ENCODE results near the gene TPM1.

DNA sequence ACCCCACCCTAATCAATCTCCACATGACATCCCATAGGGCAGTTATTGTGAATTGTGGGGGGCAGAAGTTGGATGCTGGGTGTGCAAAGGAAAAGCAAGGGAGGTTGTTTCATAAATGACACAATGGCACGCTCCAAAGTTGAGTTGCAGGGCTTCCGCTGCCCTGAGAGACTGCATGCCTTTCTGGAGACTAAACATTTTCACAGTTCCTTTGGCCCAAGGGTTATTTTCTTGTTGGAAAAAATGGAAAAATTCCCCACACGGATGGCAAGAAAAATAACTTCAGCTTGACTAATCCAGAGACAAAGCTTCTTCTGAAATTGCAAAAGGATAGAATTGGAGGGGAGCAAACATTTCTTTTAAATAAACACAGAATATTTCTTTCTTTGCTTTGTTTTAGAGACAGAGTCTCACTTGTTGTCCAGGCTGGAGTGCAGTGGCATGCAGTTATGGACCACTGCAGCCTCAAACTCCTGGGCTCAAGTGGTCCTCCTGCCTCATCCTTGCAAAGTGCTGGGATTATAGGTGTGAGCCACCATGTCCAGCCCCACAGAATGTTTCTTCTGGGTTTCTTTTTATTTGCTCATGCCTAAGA is 19.1 kb upstream of the TPM1 start:
- TF ChIP-seq, protein P1, sequence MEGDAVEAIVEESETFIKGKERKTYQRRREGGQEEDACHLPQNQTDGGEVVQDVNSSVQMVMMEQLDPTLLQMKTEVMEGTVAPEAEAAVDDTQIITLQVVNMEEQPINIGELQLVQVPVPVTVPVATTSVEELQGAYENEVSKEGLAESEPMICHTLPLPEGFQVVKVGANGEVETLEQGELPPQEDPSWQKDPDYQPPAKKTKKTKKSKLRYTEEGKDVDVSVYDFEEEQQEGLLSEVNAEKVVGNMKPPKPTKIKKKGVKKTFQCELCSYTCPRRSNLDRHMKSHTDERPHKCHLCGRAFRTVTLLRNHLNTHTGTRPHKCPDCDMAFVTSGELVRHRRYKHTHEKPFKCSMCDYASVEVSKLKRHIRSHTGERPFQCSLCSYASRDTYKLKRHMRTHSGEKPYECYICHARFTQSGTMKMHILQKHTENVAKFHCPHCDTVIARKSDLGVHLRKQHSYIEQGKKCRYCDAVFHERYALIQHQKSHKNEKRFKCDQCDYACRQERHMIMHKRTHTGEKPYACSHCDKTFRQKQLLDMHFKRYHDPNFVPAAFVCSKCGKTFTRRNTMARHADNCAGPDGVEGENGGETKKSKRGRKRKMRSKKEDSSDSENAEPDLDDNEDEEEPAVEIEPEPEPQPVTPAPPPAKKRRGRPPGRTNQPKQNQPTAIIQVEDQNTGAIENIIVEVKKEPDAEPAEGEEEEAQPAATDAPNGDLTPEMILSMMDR (IDR thresholded peaks at IDR 0.05) = no peak
- TF ChIP-seq POLR2AphosphoS5 (IDR thresholded peaks at IDR 0.05; ENCODE audit: low read depth, low read length) (no peak), SIN3A (IDR thresholded peaks at IDR 0.05; ENCODE audit: borderline replicate concordance, insufficient read depth, low read depth, low read length) (no peak)
- TF ChIP-seq, protein P2, sequence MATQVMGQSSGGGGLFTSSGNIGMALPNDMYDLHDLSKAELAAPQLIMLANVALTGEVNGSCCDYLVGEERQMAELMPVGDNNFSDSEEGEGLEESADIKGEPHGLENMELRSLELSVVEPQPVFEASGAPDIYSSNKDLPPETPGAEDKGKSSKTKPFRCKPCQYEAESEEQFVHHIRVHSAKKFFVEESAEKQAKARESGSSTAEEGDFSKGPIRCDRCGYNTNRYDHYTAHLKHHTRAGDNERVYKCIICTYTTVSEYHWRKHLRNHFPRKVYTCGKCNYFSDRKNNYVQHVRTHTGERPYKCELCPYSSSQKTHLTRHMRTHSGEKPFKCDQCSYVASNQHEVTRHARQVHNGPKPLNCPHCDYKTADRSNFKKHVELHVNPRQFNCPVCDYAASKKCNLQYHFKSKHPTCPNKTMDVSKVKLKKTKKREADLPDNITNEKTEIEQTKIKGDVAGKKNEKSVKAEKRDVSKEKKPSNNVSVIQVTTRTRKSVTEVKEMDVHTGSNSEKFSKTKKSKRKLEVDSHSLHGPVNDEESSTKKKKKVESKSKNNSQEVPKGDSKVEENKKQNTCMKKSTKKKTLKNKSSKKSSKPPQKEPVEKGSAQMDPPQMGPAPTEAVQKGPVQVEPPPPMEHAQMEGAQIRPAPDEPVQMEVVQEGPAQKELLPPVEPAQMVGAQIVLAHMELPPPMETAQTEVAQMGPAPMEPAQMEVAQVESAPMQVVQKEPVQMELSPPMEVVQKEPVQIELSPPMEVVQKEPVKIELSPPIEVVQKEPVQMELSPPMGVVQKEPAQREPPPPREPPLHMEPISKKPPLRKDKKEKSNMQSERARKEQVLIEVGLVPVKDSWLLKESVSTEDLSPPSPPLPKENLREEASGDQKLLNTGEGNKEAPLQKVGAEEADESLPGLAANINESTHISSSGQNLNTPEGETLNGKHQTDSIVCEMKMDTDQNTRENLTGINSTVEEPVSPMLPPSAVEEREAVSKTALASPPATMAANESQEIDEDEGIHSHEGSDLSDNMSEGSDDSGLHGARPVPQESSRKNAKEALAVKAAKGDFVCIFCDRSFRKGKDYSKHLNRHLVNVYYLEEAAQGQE (IDR thresholded peaks at IDR 0.05; ENCODE audit: insufficient read depth in 1 of 2, low read depth in 2 of 2, low read length in 1 of 2) = no peak

Measured in Panc1 (cell line).